NCI-H2107 treated with DMSO at 0.1 percent for 48 hours (cell line): ENCODE measurements around the gene FAM20C.

ENCODE experiments used
- DNase-seq: peaks from one replicate; lab custom pipeline; 2025; ENCODE audit not compliant: unreplicated experiment; lab: John Stamatoyannopoulos, UW

Gene FAM20C

GRCh38 chr7:222716-223041, 30.3 kb downstream of the FAM20C start:
- DNase-seq = no peak

GRCh38 chr7:223118-223800, 30.9 kb downstream of the FAM20C start:
- DNase-seq = no peak

GRCh38 chr7:223861-224260, 31.5 kb downstream of the FAM20C start:
- DNase-seq = no peak

GRCh38 chr7:226281-226895, 34.0 kb downstream of the FAM20C start:
- DNase-seq = no peak

- no peak for DNase-seq
Observed at GRCh38 chr7:227926-228325, 35.6 kb downstream of the FAM20C start.

GRCh38 chr7:228610-229009, 36.2 kb downstream of the FAM20C start:
- no peak for DNase-seq

- DNase-seq = no peak
Observed at GRCh38 chr7:229184-229964, 37.0 kb downstream of the FAM20C start.

- DNase-seq = no peak
Observed at GRCh38 chr7:230274-230673, 37.9 kb downstream of the FAM20C start.

GRCh38 chr7:231030-231857, 38.9 kb downstream of the FAM20C start:
- DNase-seq = no peak

- no peak for DNase-seq
Observed at GRCh38 chr7:231858-232246, 39.5 kb downstream of the FAM20C start.

- no peak for DNase-seq
Observed at GRCh38 chr7:232410-233248, 40.3 kb downstream of the FAM20C start.

- no peak for DNase-seq
Observed at GRCh38 chr7:233249-234035, 41.1 kb downstream of the FAM20C start.

- DNase-seq = no peak
Observed at GRCh38 chr7:234051-234707, 41.8 kb downstream of the FAM20C start.

GRCh38 chr7:234708-235553, 42.6 kb downstream of the FAM20C start:
- DNase-seq = no peak

GRCh38 chr7:235576-236395, 43.4 kb downstream of the FAM20C start:
- no peak for DNase-seq

- DNase-seq = no peak
Observed at GRCh38 chr7:236967-237366, 44.6 kb downstream of the FAM20C start.

- no peak for DNase-seq
Observed at GRCh38 chr7:237385-237784, 45.0 kb downstream of the FAM20C start.
